Hair follicle dermal papilla cell (primary cell): Measurements from ENCODE around the gene MDH2. TPM values are rescaled to one million over a fixed set of nuclear protein-coding genes. Genes with fewer than 3 reads are reported as not detected.

Experiments used
- small RNA-seq: library from RNA; depleted of rRNA; stranded (forward); fragments of <200 nt; gene quantifications from one replicate; pipeline ENCODE3, GENCODE V24; 2012
- total RNA-seq: library from RNA; depleted of rRNA; stranded (reverse); fragments of >200 nt; gene quantifications from 2 replicates; pipeline ENCODE4 v1.2.3, GENCODE V29; 2012

The MDH2 gene, protein sequence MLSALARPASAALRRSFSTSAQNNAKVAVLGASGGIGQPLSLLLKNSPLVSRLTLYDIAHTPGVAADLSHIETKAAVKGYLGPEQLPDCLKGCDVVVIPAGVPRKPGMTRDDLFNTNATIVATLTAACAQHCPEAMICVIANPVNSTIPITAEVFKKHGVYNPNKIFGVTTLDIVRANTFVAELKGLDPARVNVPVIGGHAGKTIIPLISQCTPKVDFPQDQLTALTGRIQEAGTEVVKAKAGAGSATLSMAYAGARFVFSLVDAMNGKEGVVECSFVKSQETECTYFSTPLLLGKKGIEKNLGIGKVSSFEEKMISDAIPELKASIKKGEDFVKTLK
- total RNA-seq = 36.5 and 43.1 TPM in 2 replicates

DNA sequence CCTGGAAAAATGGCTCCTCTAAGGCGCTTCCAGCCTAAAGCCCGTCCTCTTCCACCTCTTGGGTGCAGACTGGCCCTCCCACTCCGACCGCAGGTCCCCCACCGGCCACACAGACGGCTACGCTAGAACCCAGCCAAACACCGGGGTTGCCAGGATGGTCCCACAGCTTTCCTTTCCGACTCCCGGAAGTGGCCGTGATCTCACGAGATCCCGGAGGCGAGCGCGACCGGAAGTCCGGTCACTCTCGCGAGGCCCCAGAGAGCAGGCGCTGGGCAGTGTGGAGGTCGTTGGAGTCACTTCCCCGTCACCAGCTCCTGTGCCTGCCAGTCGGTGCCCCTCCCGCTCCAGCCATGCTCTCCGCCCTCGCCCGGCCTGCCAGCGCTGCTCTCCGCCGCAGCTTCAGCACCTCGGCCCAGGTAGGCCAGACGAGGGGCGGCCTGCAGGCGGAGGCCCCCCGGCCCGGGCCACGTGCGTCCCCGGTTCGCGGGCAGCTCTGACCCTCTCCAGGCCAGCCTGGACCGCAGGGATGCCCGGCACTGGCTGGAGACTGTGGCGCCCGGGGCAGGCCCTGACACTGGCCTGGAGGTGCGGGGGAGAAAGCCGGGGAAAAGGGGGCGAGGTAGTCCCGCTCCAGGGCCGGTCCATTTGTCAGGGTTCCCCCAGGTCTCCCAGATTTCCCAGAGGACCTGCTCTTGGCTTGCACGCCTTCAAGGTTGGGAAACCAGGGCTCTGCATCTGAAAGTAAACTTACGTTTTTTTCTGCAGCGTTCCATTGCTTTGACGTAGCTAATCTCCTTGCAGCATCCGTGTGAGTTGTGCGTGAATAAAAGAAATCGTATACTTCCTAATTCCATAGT, at the start of gene MDH2, which contains the start of gene STYXL1:
TSS of gene MDH2 (plus strand) at position 296 of the 857 bp plus-strand sequence. CDS start at position 351, 55 bp downstream.
TSS of gene STYXL1 (minus strand) at position 190 of the 857 bp plus-strand sequence. CDS start 17,477 bp downstream, outside the sequence.

Small RNA genes within 50 kb of the gene (small RNA-seq; reads per million reads assigned to genes)
- not detected for gene RNU6-863P

Other genes with a start within 250 kb of the MDH2 start
- gene CCL24, start 234.3 kb upstream of the MDH2 start, total RNA-seq = not detected in 2 replicates
- 28.7 and 31.0 TPM in 2 replicates for gene RHBDD2, start 169.1 kb upstream of the MDH2 start, total RNA-seq
- gene POR, start 133.0 kb upstream of the MDH2 start, total RNA-seq = 83.3 and 114 TPM in 2 replicates
- gene TMEM120A, start 53.5 kb upstream of the MDH2 start, total RNA-seq = 21.4 and 29.8 TPM in 2 replicates
- 28.2 and 37.0 TPM in 2 replicates for gene STYXL1, start 106 bp upstream of the MDH2 start, total RNA-seq
- 0.85 and 1.9 TPM in 2 replicates for gene SRRM3, start 153.8 kb downstream of the MDH2 start, total RNA-seq